Epithelial cell of proximal tubule (primary cell): ENCODE data around the gene CCDC137. TPM values are rescaled to one million over a fixed set of nuclear protein-coding genes. Genes with fewer than 3 reads are reported as not detected.

Experiments
- DNase-seq: peaks from one replicate; pipeline ENCODE4 v3.0.0-alpha.2; 2011; ENCODE audit warnings: low read depth
- H3K4me3 ChIP-seq: 2 replicates; pipeline ENCODE4 v1.5.1; 2011; ENCODE audit warnings: low read depth, mild to moderate bottlenecking, low read length
- total RNA-seq: library from RNA; depleted of rRNA; stranded (reverse); fragments of >200 nt; gene quantifications from 2 replicates; pipeline ENCODE4 v1.2.3, GENCODE V29; 2015
- TF ChIP-seq, protein P1 (sequence below): conservative IDR thresholded peaks from 2 replicates; pipeline ENCODE4 v1.5.1; 2012; ENCODE audit warnings: low read depth, mild to moderate bottlenecking, low read length

Gene CCDC137
- total RNA-seq, 1 donor from 2014 or later = 32.7 TPM

DNA sequence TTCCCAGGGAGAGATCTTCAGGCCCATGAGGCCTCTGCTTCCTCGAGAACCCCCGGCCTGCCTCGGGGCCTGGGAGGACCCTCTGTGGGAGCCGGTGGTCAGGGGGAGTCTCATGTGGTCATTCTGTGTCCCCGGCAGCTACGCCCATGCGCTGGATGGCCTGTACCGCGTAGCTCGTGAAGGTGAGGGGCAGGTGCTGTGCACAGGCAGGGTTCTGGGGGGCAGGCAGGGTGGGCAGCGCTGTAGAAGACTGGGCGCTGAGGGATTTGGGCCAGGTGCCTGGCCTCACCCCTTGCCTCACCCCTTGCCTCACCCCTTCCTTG, 50.1 kb downstream of the CCDC137 start:
- TF ChIP-seq, protein P1, sequence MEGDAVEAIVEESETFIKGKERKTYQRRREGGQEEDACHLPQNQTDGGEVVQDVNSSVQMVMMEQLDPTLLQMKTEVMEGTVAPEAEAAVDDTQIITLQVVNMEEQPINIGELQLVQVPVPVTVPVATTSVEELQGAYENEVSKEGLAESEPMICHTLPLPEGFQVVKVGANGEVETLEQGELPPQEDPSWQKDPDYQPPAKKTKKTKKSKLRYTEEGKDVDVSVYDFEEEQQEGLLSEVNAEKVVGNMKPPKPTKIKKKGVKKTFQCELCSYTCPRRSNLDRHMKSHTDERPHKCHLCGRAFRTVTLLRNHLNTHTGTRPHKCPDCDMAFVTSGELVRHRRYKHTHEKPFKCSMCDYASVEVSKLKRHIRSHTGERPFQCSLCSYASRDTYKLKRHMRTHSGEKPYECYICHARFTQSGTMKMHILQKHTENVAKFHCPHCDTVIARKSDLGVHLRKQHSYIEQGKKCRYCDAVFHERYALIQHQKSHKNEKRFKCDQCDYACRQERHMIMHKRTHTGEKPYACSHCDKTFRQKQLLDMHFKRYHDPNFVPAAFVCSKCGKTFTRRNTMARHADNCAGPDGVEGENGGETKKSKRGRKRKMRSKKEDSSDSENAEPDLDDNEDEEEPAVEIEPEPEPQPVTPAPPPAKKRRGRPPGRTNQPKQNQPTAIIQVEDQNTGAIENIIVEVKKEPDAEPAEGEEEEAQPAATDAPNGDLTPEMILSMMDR = no peak
- no peak for DNase-seq
- H3K4me3 ChIP-seq = no peak overlapping the region

DNA sequence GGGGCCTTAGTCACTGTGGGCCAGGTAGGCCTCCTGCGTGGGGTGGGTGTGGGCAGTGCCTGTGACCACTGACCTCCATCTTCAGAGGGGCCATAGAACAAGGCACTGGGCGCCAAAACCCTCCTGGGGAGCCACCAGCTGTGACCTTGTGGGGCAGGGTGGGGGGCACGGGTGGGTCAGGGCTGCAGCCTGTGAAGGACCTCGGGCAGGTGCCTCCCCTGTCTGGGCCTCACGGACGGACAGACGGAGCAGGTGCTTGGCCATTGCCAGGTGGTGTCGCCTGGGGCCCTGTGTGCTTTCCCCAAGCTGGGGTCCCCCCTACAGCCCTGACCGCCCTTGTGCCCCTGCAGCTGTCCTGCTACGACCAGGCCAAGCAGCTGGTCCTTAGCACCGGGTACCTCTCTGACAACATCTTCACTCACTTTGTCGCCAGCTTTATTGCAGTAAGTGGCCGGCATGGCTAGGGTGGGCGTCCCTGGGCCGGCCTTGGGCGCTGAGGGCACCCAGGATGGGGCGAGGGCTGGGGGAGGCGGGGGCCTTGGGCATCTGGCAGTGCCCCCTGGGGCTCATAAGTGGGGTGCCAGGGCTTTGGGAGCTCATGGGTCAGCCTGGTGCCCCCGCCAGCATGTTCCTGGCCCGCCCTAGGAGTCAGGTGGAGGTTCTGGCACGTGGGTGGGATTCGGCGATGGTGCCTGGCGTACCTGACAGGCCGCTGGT, 50.7 kb downstream of the CCDC137 start:
- no peak for DNase-seq
- TF ChIP-seq, protein P1 = no peak
- H3K4me3 ChIP-seq = no peak overlapping the region

DNA sequence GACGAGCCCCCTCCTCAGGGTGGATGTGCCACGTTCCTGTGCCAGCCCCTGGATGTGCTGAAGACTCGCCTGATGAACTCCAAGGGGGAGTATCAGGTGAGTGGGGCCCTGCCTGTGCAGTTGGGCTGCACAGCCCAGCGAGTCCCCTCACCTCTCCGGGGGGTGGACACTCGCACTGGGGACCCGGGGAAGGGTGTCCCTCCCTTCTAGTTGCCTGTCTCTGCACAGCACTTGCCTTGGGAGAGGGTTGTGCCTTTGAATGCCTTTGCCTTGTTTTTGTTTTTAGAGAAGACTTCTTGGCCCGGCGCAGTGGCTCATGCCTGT, 51.2 kb downstream of the CCDC137 start:
- DNase-seq = no peak
- TF ChIP-seq, protein P1 = no peak
- H3K4me3 ChIP-seq = no peak overlapping the region

DNA sequence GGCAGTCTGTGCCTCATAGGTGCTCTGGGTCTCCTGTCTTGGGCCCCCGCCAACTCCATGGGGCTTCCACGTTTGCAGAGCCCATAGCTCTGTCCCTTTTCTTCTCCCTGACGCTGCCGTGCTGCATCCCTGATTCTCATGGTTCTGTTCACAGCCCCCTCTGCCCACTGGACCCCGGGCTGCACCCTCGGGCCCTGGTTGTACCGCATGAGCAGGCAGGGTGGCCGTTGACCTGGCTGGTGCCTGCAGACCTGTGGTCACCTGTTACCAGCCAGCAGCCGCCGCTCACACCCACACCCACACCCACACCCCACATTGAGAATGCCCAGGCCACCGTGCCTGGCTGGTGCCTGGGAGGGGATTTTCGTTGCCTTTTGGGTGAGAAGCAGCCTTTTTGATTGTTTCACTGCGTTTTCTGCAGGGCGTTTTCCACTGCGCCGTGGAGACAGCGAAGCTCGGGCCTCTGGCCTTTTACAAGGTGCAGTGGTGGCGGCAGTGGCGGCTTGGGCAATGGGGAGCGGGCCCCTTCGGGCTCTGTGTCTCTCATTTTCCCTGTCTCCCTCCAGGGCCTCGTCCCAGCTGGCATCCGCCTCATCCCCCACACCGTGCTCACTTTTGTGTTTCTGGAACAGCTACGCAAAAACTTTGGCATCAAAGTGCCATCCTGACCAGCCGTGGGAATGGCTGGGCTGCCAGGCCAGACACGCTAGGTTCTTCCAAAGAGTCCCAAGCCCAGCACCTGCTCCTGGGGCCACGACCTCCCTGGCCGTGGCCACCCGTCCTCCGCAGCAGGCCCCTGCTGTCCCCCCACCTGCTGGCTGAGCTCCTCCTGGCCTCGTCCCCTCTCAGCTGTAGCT, 53.1 kb downstream of the CCDC137 start:
- TF ChIP-seq, protein P1 = no peak
- H3K4me3 ChIP-seq = no peak overlapping the region
- no peak for DNase-seq

DNA sequence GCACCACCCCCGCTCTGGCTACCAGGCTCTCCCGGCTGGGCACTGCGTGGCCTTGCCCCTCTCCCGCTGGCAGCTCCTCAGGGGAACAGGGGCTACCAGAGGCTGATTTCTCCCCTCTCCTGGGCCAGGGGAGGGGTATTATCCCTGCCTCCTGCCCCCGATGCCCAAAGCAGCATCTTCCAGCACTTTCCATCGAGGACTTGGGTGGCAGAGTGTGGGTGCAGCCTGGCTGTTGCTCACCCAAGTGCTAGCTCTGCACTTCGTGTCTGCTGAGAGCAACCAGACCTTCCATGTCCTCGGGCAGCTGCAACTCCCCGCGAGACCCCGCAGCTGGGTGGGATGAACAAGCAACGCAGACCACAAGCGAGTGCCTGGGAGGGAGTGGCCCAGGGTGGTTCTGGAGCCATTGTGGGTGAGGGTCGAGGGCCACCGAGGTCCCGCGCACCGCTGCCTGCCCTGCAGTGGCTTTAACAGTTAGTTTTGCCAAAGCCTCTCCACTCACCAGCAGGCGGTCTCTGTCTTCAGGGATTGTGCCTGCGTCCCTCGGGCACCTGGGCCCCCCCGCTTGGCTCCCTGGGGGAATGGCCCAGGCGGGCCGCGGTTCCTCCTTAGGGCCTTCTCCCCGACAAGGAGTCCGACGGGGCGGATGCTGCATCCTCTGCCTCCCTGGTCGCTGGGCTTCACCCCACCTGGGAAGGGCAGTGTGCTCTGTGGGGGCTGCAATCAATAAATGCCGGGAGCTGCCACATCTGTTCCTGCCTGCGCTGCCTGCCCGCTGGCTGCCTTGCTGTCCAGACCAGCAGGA, 53.9 kb downstream of the CCDC137 start:
- TF ChIP-seq, protein P1 = no peak
- no peak for DNase-seq

DNA sequence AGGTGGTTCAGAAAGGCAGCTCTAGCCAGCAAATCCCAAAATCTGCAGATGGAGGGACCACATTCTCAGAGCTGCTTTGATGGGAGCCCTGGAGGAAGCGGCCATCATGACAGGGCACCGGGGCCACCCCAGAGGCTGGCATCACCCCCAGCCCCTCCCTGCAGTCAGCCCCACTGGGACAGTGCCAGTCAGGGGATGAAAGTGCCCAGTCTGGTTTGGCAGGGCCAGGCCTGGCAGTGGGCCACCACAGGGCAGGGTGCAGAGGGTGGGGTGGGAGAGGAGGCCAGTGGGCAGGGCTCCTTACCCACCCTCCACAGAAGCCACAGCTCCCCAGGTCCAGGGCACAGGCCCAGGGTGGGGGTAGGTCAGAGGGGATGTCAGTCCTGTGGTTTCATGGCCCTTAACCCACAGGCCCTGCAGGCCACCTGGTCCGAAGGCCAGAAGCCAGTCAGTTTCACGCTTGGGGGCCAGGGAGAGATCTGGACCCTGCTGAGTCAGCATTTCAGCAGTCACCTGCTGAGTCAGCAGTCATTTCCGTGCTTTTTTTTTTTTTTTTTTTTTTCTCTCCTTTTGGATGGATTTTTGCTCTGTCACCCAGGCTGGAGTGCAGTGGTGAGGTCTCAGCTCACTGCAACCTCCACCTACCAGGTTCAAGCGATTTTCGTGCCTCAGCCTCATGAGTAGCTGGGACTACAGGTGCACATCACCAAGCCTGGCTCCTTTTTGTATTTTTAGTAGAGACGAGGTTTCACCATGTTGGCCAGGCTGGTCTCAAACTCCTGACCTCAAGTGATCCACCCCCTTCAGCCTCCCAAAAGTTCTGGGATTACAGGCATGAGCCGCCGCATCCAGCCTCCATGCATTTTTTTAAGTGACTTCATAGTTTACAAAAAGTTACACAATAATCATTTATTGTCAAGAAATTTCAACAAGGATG, 55.9 kb downstream of the CCDC137 start:
- DNase-seq = no peak
- TF ChIP-seq, protein P1 = no peak
- H3K4me3 ChIP-seq = no peak overlapping the region

More for the DNA sequence above, 53.9 kb downstream of the CCDC137 start:
- H3K4me3 ChIP-seq = no peak overlapping the region

Other genes with a start within 250 kb of the CCDC137 start
- 8,322 and 8,951 TPM in 2 replicates for gene ACTG1, start 153.9 kb upstream of the CCDC137 start, total RNA-seq
- gene FSCN2, start 138.4 kb upstream of the CCDC137 start, total RNA-seq = 0.51 TPM in 1 of 2 replicates, not detected in the other
- 33.8 and 38.2 TPM in 2 replicates for gene FAAP100, start 114.4 kb upstream of the CCDC137 start, total RNA-seq
- gene NPLOC4, start 29.6 kb upstream of the CCDC137 start, total RNA-seq = 51.9 and 81.4 TPM in 2 replicates
- 0.14 and 0.29 TPM in 2 replicates for gene TSPAN10, start 29.5 kb upstream of the CCDC137 start, total RNA-seq
- gene PDE6G, start 10.2 kb upstream of the CCDC137 start, total RNA-seq = 14.2 and 23.5 TPM in 2 replicates
- gene OXLD1, start 132 bp upstream of the CCDC137 start, total RNA-seq = 24.4 and 30.6 TPM in 2 replicates
- gene ARL16, start 17.1 kb downstream of the CCDC137 start, total RNA-seq = 43.5 and 59.0 TPM in 2 replicates
- gene HGS, start 17.3 kb downstream of the CCDC137 start, total RNA-seq = 122 and 144 TPM in 2 replicates
- gene MRPL12, start 36.6 kb downstream of the CCDC137 start, total RNA-seq = 127 and 218 TPM in 2 replicates
- 60.1 and 98.6 TPM in 2 replicates for gene SLC25A10, start 45.5 kb downstream of the CCDC137 start, total RNA-seq
- gene GCGR, start 137.4 kb downstream of the CCDC137 start, total RNA-seq = not detected in 2 replicates
- 111 and 153 TPM in 2 replicates for gene MCRIP1, start 166.6 kb downstream of the CCDC137 start, total RNA-seq
- 0.17 and 0.36 TPM in 2 replicates for gene PPP1R27, start 168.3 kb downstream of the CCDC137 start, total RNA-seq
- gene P4HB, start 193.8 kb downstream of the CCDC137 start, total RNA-seq = 932 and 1,272 TPM in 2 replicates
- gene ARHGDIA, start 204.6 kb downstream of the CCDC137 start, total RNA-seq = 272 and 414 TPM in 2 replicates
- 179 and 367 TPM in 2 replicates for gene ALYREF, start 224.8 kb downstream of the CCDC137 start, total RNA-seq
- 280 and 313 TPM in 2 replicates for gene ANAPC11, start 225.0 kb downstream of the CCDC137 start, total RNA-seq
- 0.58 and 2.6 TPM in 2 replicates for gene NPB, start 235.5 kb downstream of the CCDC137 start, total RNA-seq
- gene PCYT2, start 244.7 kb downstream of the CCDC137 start, total RNA-seq = 24.3 and 95.4 TPM in 2 replicates